Gastrocnemius medialis (tissue), 4 donors: Measurements from ENCODE around the gene TMEM187. TPM values are rescaled to one million over a fixed set of nuclear protein-coding genes. Genes with fewer than 3 reads are reported as not detected.

ENCODE experiments used
- ATAC-seq, 2 donors: fragments of 150-250 bp; one replicate each; pipeline ENCODE4 v1.9.1; 2016
- DNase-seq, 2 donors: peaks; one replicate each; pipeline ENCODE4 v3.0.0-alpha.2; 2019
- H3K27ac ChIP-seq, 4 donors: fragments of 200-600 bp; sonication (generic); 1 replicate in 1 of 4; 2 replicates in 3 of 4; pipeline ENCODE4 v1.5.1; 2016 to 2018; ENCODE audit warnings: mild to moderate bottlenecking in 2 of 4, moderate library complexity in 1 of 4
- H3K27me3 ChIP-seq, 3 donors: fragments of 200-600 bp; sonication (generic) in 2 of 3; 1 replicate in 1 of 3; 2 replicates in 2 of 3; pipeline versions ENCODE4 v1.5.1 to v1.6.0; 2016 to 2019; ENCODE audit warnings: mild to moderate bottlenecking in 1 of 3, moderate library complexity in 1 of 3
- H3K36me3 ChIP-seq, 2 donors: fragments of 200-600 bp; sonication (generic) in 1 of 2; one replicate each; pipeline ENCODE4 v1.5.1; 2017 to 2018
- H3K4me1 ChIP-seq, 2 donors: fragments of 200-600 bp; sonication (generic) in 1 of 2; one replicate each; pipeline ENCODE4 v1.5.1; 2016 to 2017; ENCODE audit warnings: mild to moderate bottlenecking in 2 of 2
- H3K4me3 ChIP-seq, 4 donors: fragments of 200-600 bp; sonication (generic) in 3 of 4; 1 replicate in 1 of 4; 2 replicates in 3 of 4; pipeline ENCODE4 v1.5.1; 2016 to 2019; ENCODE audit warnings: mild to moderate bottlenecking in 2 of 4
- H3K9me3 ChIP-seq, 3 donors: fragments of 200-600 bp; sonication (generic) in 2 of 3; 1 replicate in 1 of 3; 2 replicates in 2 of 3; pipeline ENCODE4 v1.5.1; 2016 to 2019
- CTCF ChIP-seq, 5 experiments: fragments of 450-650 bp in 3 of 5; fragments of 200-600 bp in 2 of 5; sonication (generic) in 2 of 5; IDR thresholded peaks in 4 of 5; conservative IDR thresholded peaks in 1 of 5; 1 replicate in 4 of 5; 2 replicates in 1 of 5; pipeline ENCODE4 v1.5.1; 2016 to 2019; ENCODE audit warnings: antibody characterized with exemption in 5 of 5, mild to moderate bottlenecking in 3 of 5, moderate library complexity in 3 of 5
- POLR2A ChIP-seq, 2 donors: fragments of 450-650 bp; IDR thresholded peaks; one replicate each; pipeline ENCODE4 v1.6.1; 2017; ENCODE audit warnings: antibody characterized with exemption in 2 of 2, mild to moderate bottlenecking in 2 of 2, moderate library complexity in 2 of 2
- in situ Hi-C, 4 donors: fragments of 200-750 bp; cut with MboI; loops; one replicate each; pipeline versions ENCODE4 v1.15.0 to v1.8.0; 2017; ENCODE audit warnings: low sequenced_read_pairs in 4 of 4
- intact Hi-C: fragments of 100-400 bp; cut with DNase I; formaldehyde crosslinking; loops from one replicate; pipeline ENCODE4 v1.15.1; 2023; ENCODE audit warnings: low total_unique reads
- total RNA-seq, 4 donors: library from RNA; depleted of rRNA; stranded (reverse); fragments of >200 nt; gene quantifications; one replicate each; pipeline versions ENCODE4 v1.1.0 to v1.2.3, GENCODE V29; 2016

The TMEM187 gene
- total RNA-seq, 4 donors from 2014 or later: 1.3 to 8.6 (median 3.8) TPM

- peak overlapping the region in 2 of 4 donors; percentile 82 to 84 for H3K27ac ChIP-seq
- H3K27me3 ChIP-seq: no peaks in the 10 kb centered on the region
- H3K9me3 ChIP-seq: no peaks in the 10 kb centered on the region
- no peak overlapping the region for H3K4me3 ChIP-seq
- no peak for TF ChIP-seq CTCF (IDR thresholded peaks at IDR 0.05 in 4 of 5, conservative IDR thresholded peaks at IDR 0.05 in 1 of 5)
- TF ChIP-seq POLR2A (IDR thresholded peaks at IDR 0.05): no peak
- peaks cover 10 to 26% of the 10 kb centered on the region in 2 donors for H3K4me1 ChIP-seq
- intact Hi-C loops: no loop called here
- peaks cover 0 to 25% of the 10 kb centered on the region in 2 donors for H3K36me3 ChIP-seq
- DNase-seq: no peak
- in situ Hi-C loops: loop anchor here in 1 of 4 donors (25.0 kb wide), 1 partner anchor 143 kb away; the partner anchor contains the start of genes IDH3G, SRPK3 and SSR4
- ATAC-seq: no peak
Measured at GRCh38 chrX:153930011-153930910, 42.3 kb upstream of the TMEM187 start.

GRCh38 chrX:153931151-153931550 is 41.4 kb upstream of the TMEM187 start:
- no peak overlapping the region for H3K4me3 ChIP-seq
- in situ Hi-C loops: loop anchor here in 1 of 4 donors (25.0 kb wide), 1 partner anchor 144 kb away; the partner anchor contains the start of genes IDH3G, SRPK3 and SSR4
- no peak overlapping the region for H3K27ac ChIP-seq
- intact Hi-C loops: no loop called here
- ATAC-seq (no peak), DNase-seq (no peak)
- TF ChIP-seq POLR2A (IDR thresholded peaks at IDR 0.05) (no peak), CTCF (IDR thresholded peaks at IDR 0.05 in 4 of 5, conservative IDR thresholded peaks at IDR 0.05 in 1 of 5) (no peak)
- H3K4me1 ChIP-seq: peaks cover 10 to 30% of the 10 kb centered on the region in 2 donors
- H3K9me3 ChIP-seq: no peaks in the 10 kb centered on the region
- peaks cover 0 to 25% of the 10 kb centered on the region in 2 donors for H3K36me3 ChIP-seq
- no peaks in the 10 kb centered on the region for H3K27me3 ChIP-seq

- in situ Hi-C loops: loop anchor here in 1 of 4 donors (25.0 kb wide), 1 partner anchor 144 kb away; the partner anchor contains the start of genes IDH3G, SRPK3 and SSR4
- no peaks in the 10 kb centered on the region for H3K9me3 ChIP-seq
- H3K4me3 ChIP-seq: no peak overlapping the region
- intact Hi-C loops: no loop called here
- DNase-seq (no peak), ATAC-seq (no peak)
- TF ChIP-seq POLR2A (IDR thresholded peaks at IDR 0.05): no peak
- no peak for TF ChIP-seq CTCF (IDR thresholded peaks at IDR 0.05 in 4 of 5, conservative IDR thresholded peaks at IDR 0.05 in 1 of 5)
- H3K4me1 ChIP-seq: peaks cover 10 to 25% of the 10 kb centered on the region in 2 donors
- H3K27me3 ChIP-seq: no peaks in the 10 kb centered on the region
- peaks cover 0 to 25% of the 10 kb centered on the region in 2 donors for H3K36me3 ChIP-seq
- H3K27ac ChIP-seq: no peak overlapping the region
Measured at GRCh38 chrX:153931748-153932147, 40.8 kb upstream of the TMEM187 start.

- in situ Hi-C loops (loop anchor here in 1 of 4 donors (25.0 kb wide), 1 partner anchor 145 kb away; the partner anchor contains the start of genes IDH3G, SRPK3 and SSR4), intact Hi-C loops (no loop called here)
- no peak for ATAC-seq
- Histone ChIP-seq H3K27me3 (no peaks in the 10 kb centered on the region), H3K27ac (no peak overlapping the region), H3K4me1 (peaks cover 6 to 19% of the 10 kb centered on the region in 2 donors), H3K4me3 (no peak overlapping the region), H3K36me3 (peaks cover 0 to 25% of the 10 kb centered on the region in 2 donors), H3K9me3 (no peaks in the 10 kb centered on the region)
- TF ChIP-seq CTCF (IDR thresholded peaks at IDR 0.05 in 4 of 5, conservative IDR thresholded peaks at IDR 0.05 in 1 of 5): no peak
- no peak for TF ChIP-seq POLR2A (IDR thresholded peaks at IDR 0.05)
- no peak for DNase-seq
Measured at GRCh38 chrX:153932220-153932915, 40.2 kb upstream of the TMEM187 start.
